ENCODE data around the gene AMPH.

DNA sequence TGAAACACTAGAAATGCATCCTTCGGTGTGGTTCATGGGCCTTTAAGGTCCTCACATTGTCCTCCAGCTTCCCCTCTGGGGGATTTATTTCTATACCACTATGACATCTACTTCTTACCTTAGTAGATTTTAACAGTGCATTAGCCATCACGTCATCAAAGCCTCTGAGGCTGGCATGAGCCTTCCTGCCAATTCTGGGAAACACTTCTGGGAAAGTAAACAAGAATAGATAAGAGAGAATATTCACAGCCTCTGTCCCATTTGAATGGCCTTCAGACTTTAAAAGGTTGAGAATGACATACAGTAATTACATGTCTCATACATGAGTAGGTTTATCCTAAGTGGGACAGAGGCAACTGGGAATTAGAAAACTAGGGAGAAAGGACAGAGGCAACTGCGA is 89.7 kb downstream of the AMPH start:
- no peak for TF ChIP-seq REST (IDR thresholded peaks at IDR 0.05; ENCODE audit: insufficient replicate concordance, low read depth)
- TF ChIP-seq, protein P1, sequence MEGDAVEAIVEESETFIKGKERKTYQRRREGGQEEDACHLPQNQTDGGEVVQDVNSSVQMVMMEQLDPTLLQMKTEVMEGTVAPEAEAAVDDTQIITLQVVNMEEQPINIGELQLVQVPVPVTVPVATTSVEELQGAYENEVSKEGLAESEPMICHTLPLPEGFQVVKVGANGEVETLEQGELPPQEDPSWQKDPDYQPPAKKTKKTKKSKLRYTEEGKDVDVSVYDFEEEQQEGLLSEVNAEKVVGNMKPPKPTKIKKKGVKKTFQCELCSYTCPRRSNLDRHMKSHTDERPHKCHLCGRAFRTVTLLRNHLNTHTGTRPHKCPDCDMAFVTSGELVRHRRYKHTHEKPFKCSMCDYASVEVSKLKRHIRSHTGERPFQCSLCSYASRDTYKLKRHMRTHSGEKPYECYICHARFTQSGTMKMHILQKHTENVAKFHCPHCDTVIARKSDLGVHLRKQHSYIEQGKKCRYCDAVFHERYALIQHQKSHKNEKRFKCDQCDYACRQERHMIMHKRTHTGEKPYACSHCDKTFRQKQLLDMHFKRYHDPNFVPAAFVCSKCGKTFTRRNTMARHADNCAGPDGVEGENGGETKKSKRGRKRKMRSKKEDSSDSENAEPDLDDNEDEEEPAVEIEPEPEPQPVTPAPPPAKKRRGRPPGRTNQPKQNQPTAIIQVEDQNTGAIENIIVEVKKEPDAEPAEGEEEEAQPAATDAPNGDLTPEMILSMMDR (IDR thresholded peaks at IDR 0.05; ENCODE audit: insufficient read depth, low read length) = no peak
- no peak for TF ChIP-seq POLR2AphosphoS5 (IDR thresholded peaks at IDR 0.05; ENCODE audit: low read depth)
- TF ChIP-seq GABPA (IDR thresholded peaks at IDR 0.05; ENCODE audit: low read depth) = no peak

All from HL-60 (cell line).